Osteoblast (primary cell): ENCODE results near the gene CYP2D6. TPM values are rescaled to one million over a fixed set of nuclear protein-coding genes. Genes with fewer than 3 reads are reported as not detected.

Experiments
- DNase-seq: peaks from one replicate; pipeline ENCODE4 v3.0.0; 2011; ENCODE audit warnings: low spot score, mixed read lengths; ENCODE audit not compliant: insufficient read length; ENCODE audit errors: missing footprints
- H2AFZ ChIP-seq: 2 replicates; pipeline ENCODE4 v1.6.0; 2011; ENCODE audit warnings: mild to moderate bottlenecking, low read length
- H3K27ac ChIP-seq: 2 replicates; pipeline ENCODE4 v1.5.1; 2011; ENCODE audit warnings: mild to moderate bottlenecking, low read depth, low read length, moderate library complexity
- H3K27me3 ChIP-seq: 2 replicates; pipeline ENCODE4 v1.6.0; 2012; ENCODE audit warnings: mild to moderate bottlenecking, control low read depth, inconsistent platforms, low read length, moderate library complexity; ENCODE audit not compliant: insufficient read depth
- H3K36me3 ChIP-seq: 2 replicates; pipeline ENCODE4 v1.5.1; 2011; ENCODE audit warnings: mild to moderate bottlenecking, low read length, control low read depth, moderate library complexity; ENCODE audit not compliant: insufficient read depth
- H3K4me1 ChIP-seq: 2 replicates; pipeline ENCODE4 v1.5.1; 2011; ENCODE audit warnings: mild to moderate bottlenecking, low read length, control low read depth, moderate library complexity; ENCODE audit not compliant: insufficient read depth
- H3K4me2 ChIP-seq: 2 replicates; pipeline ENCODE4 v1.6.0; 2011; ENCODE audit warnings: mild to moderate bottlenecking, low read length; ENCODE audit not compliant: insufficient read depth
- H3K4me3 ChIP-seq: fragments of 200-600 bp; sonication (generic); 3 replicates; pipeline ENCODE4 v1.5.1; 2012; ENCODE audit warnings: mild to moderate bottlenecking, low read length, inconsistent platforms; ENCODE audit not compliant: insufficient read depth
- H3K79me2 ChIP-seq: 2 replicates; pipeline ENCODE4 v1.6.0; 2012; ENCODE audit warnings: mild to moderate bottlenecking, low read length, control low read depth, inconsistent platforms; ENCODE audit not compliant: insufficient read depth
- H3K9me3 ChIP-seq: 2 replicates; pipeline ENCODE4 v1.5.1; 2011; ENCODE audit warnings: low read depth, low read length, control low read depth
- H4K20me1 ChIP-seq: 2 replicates; pipeline ENCODE4 v1.6.0; 2012; ENCODE audit warnings: mild to moderate bottlenecking, low read length, control low read depth; ENCODE audit not compliant: insufficient read depth
- CTCF ChIP-seq: IDR thresholded peaks from 2 replicates; pipeline ENCODE4 v1.5.1; 2011; ENCODE audit warnings: mild to moderate bottlenecking, low read depth, low read length, moderate library complexity; ENCODE audit errors: extremely low read depth
- total RNA-seq: library from RNA; depleted of rRNA; stranded (reverse); fragments of >200 nt; gene quantifications from 2 replicates; pipeline ENCODE4 v1.2.3, GENCODE V29; 2012

The CYP2D6 gene
- total RNA-seq, 1 donor = 0.36 TPM

- DNase-seq = no peak
- no peak overlapping the region for H3K4me3 ChIP-seq
- H3K4me1 ChIP-seq = no peaks in the 10 kb centered on the region
- no peak overlapping the region for H3K4me2 ChIP-seq
- no peak for TF ChIP-seq CTCF
- H3K36me3 ChIP-seq = peaks cover 3% of the 10 kb centered on the region
- no peaks in the 10 kb centered on the region for H3K27me3 ChIP-seq
- H3K9me3 ChIP-seq = no peaks in the 10 kb centered on the region
- no peak overlapping the region for H2AFZ ChIP-seq
- no peak overlapping the region for H3K27ac ChIP-seq
- H4K20me1 ChIP-seq = peaks cover 8% of the 10 kb centered on the region
- H3K79me2 ChIP-seq = no peaks in the 10 kb centered on the region
These were observed 32.3 kb upstream of the CYP2D6 start for GRCh38 chr22:42162728-42163489.

GRCh38 chr22:42160830-42161696 is 30.5 kb upstream of the CYP2D6 start:
- H3K79me2 ChIP-seq = no peaks in the 10 kb centered on the region
- TF ChIP-seq CTCF = no peak

GRCh38 chr22:42160251-42160650 is 29.6 kb upstream of the CYP2D6 start:
- TF ChIP-seq CTCF = no peak
- Histone ChIP-seq H3K4me1 (no peaks in the 10 kb centered on the region), H2AFZ (no peak overlapping the region)

More at GRCh38 chr22:42160830-42161696, 30.5 kb upstream of the CYP2D6 start:
- Histone ChIP-seq H4K20me1 (peaks cover 3% of the 10 kb centered on the region), H2AFZ (no peak overlapping the region), H3K4me2 (no peak overlapping the region), H3K27ac (no peak overlapping the region), H3K36me3 (peaks cover 3% of the 10 kb centered on the region), H3K4me1 (no peaks in the 10 kb centered on the region), H3K27me3 (no peaks in the 10 kb centered on the region), H3K4me3 (no peak overlapping the region), H3K9me3 (no peaks in the 10 kb centered on the region)
- DNase-seq = peak; percentile 56

More at GRCh38 chr22:42160251-42160650, 29.6 kb upstream of the CYP2D6 start:
- Histone ChIP-seq H3K79me2 (no peaks in the 10 kb centered on the region), H3K27ac (no peak overlapping the region), H3K27me3 (no peaks in the 10 kb centered on the region), H4K20me1 (peaks cover 3% of the 10 kb centered on the region), H3K4me3 (no peak overlapping the region), H3K36me3 (peaks cover 3% of the 10 kb centered on the region), H3K9me3 (no peaks in the 10 kb centered on the region), H3K4me2 (no peak overlapping the region)
- peak; percentile 54 for DNase-seq
